Measurements from ENCODE around the gene KBTBD4.

DNA sequence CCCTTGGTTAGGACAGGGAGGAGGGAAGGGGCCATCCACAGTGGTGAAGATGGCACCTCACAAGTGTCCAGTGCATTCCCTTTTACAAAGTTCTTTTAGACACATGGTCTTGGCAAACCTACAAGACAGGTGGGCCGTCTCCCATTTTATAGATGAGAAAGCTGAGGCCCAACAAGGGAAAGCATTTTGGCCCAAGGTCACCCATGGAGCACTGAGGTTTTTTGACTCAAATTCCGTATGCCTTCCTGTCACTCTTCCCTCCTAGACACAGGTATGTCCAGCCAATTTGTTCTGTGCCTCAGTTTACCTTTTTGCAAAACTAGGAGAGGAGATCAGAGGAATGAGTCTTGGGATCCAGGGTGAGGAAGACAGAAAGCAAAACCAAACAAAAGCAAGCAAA, 14.2 kb upstream of the KBTBD4 start:
- TF ChIP-seq, protein P1, sequence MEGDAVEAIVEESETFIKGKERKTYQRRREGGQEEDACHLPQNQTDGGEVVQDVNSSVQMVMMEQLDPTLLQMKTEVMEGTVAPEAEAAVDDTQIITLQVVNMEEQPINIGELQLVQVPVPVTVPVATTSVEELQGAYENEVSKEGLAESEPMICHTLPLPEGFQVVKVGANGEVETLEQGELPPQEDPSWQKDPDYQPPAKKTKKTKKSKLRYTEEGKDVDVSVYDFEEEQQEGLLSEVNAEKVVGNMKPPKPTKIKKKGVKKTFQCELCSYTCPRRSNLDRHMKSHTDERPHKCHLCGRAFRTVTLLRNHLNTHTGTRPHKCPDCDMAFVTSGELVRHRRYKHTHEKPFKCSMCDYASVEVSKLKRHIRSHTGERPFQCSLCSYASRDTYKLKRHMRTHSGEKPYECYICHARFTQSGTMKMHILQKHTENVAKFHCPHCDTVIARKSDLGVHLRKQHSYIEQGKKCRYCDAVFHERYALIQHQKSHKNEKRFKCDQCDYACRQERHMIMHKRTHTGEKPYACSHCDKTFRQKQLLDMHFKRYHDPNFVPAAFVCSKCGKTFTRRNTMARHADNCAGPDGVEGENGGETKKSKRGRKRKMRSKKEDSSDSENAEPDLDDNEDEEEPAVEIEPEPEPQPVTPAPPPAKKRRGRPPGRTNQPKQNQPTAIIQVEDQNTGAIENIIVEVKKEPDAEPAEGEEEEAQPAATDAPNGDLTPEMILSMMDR (IDR thresholded peaks at IDR 0.05; ENCODE audit: low read length): no peak
- no peak for TF ChIP-seq EZH2 (IDR thresholded peaks at IDR 0.05; ENCODE audit: borderline replicate concordance, low read length)

Measured in OCI-LY1 (cell line).